ENCODE results near the gene ZNG1A. TPM values are rescaled to one million over a fixed set of nuclear protein-coding genes. Genes with fewer than 3 reads are reported as not detected.
"Not testable (repeated sequence)": the region's sequence is repeated elsewhere in the genome, so short reads cannot be mapped to it uniquely, and the experiment has no call there.

The ZNG1A gene
- 10 to 100 TPM; 33.3 to 39.5 TPM for total RNA-seq

GRCh38 chr9:178970-179383 lies at the start of gene ZNG1A:
Gene ZNG1A (minus strand): TSS chr9:179056. CDS start chr9:178969, 87 bp downstream.
- H3K9me3 Mint-ChIP-seq; CTCF ChIA-PET; H3K27me3 Mint-ChIP-seq; H3K36me3 Mint-ChIP-seq (ENCODE audit: low read depth); POLR2A ChIA-PET: not testable (repeated sequence)
- Mint-ChIP-seq H3K4me3 (peak within 1 kb of the TSS; percentile 77), H3K27ac (peak within 1 kb of the TSS; percentile 91), H3K4me1 (peaks cover 18% of the 10 kb centered on the region)
- DNase-seq: peak; percentile 93

- Mint-ChIP-seq H3K9me3 (peaks cover 14% of the 10 kb centered on the region), H3K36me3 (ENCODE audit: low read depth) (peaks cover 36% of the 10 kb centered on the region), H3K27me3 (peaks cover 2% of the 10 kb centered on the region), H3K4me3 (no peak overlapping the region), H3K4me1 (peaks cover 17% of the 10 kb centered on the region), H3K27ac (no peak overlapping the region)
- POLR2A ChIA-PET: no interaction called here
- CTCF ChIA-PET: interaction anchor here (1.5 to 2.5 kb wide), 2 partner anchors 13 kb away, joined by 4 to 11 read pairs; partner anchors contain the start of gene DOCK8
- no peak for DNase-seq
Measured at GRCh38 chr9:227860-228259, 49.0 kb upstream of the ZNG1A start.

GRCh38 chr9:224582-225520 lies 46.0 kb upstream of the ZNG1A start:
- Mint-ChIP-seq H3K27me3 (peaks cover 2% of the 10 kb centered on the region), H3K4me3 (no peak overlapping the region), H3K36me3 (ENCODE audit: low read depth) (peaks cover 37% of the 10 kb centered on the region), H3K27ac (peak overlapping the region; percentile 21), H3K4me1 (peaks cover 35% of the 10 kb centered on the region), H3K9me3 (peaks cover 14% of the 10 kb centered on the region)
- CTCF ChIA-PET: interaction anchor here (0.8 to 2.3 kb wide), 4 partner anchors 9 to 63 kb away, joined by 3 to 12 read pairs (median 5); partner anchors contain the start of gene DOCK8
- no peak for DNase-seq
- POLR2A ChIA-PET: no interaction called here

- H3K4me3 Mint-ChIP-seq: no peak overlapping the region
- peaks cover 8% of the 10 kb centered on the region for H3K9me3 Mint-ChIP-seq
- peak overlapping the region; percentile 1 for H3K27ac Mint-ChIP-seq
- H3K27me3 Mint-ChIP-seq: peaks cover 2% of the 10 kb centered on the region
- CTCF ChIA-PET: interaction anchor here (0.8 to 2.3 kb wide), 4 partner anchors 8 to 63 kb away, joined by 3 to 7 read pairs (median 4); partner anchors contain the start of gene DOCK8
- H3K4me1 Mint-ChIP-seq: peaks cover 37% of the 10 kb centered on the region
- H3K36me3 Mint-ChIP-seq (ENCODE audit: low read depth): peaks cover 32% of the 10 kb centered on the region
- POLR2A ChIA-PET: no interaction called here
- DNase-seq: no peak
Measured at GRCh38 chr9:224026-224425, 45.2 kb upstream of the ZNG1A start.

- CTCF ChIA-PET: interaction anchor here (0.6 to 2.3 kb wide), 5 partner anchors 9 to 72 kb away, joined by 3 to 7 read pairs (median 3); partner anchors contain the start of gene DOCK8
- H3K4me3 Mint-ChIP-seq: peak overlapping the region; percentile 9
- H3K36me3 Mint-ChIP-seq (ENCODE audit: low read depth): peaks cover 28% of the 10 kb centered on the region
Measured at GRCh38 chr9:223152-223551, 44.3 kb upstream of the ZNG1A start.

GRCh38 chr9:221989-222776 lies 43.3 kb upstream of the ZNG1A start:
- Mint-ChIP-seq H3K27ac (peak overlapping the region; percentile 64), H3K27me3 (peaks cover 2% of the 10 kb centered on the region), H3K4me1 (peaks cover 36% of the 10 kb centered on the region), H3K9me3 (no peaks in the 10 kb centered on the region), H3K36me3 (ENCODE audit: low read depth) (peaks cover 26% of the 10 kb centered on the region), H3K4me3 (peak overlapping the region; percentile 9)
- ChIA-PET POLR2A (no interaction called here), CTCF (interaction anchor here (1.0 to 1.8 kb wide), 6 partner anchors 8 to 78 kb away, joined by 3 to 6 read pairs (median 3); partner anchors contain the start of gene DOCK8)
- DNase-seq: no peak

More at GRCh38 chr9:223152-223551, 44.3 kb upstream of the ZNG1A start:
- POLR2A ChIA-PET: no interaction called here
- Mint-ChIP-seq H3K4me1 (peaks cover 37% of the 10 kb centered on the region), H3K9me3 (peaks cover 5% of the 10 kb centered on the region), H3K27ac (peak overlapping the region; percentile 64), H3K27me3 (peaks cover 2% of the 10 kb centered on the region)
- no peak for DNase-seq

- ChIA-PET CTCF (interaction anchor here (0.6 kb wide), 1 partner anchor 528 kb away, joined by 3 read pairs; no protein-coding TSS in a partner anchor), POLR2A (no interaction called here)
- Mint-ChIP-seq H3K4me3 (no peak overlapping the region), H3K27me3 (peaks cover 4% of the 10 kb centered on the region), H3K36me3 (ENCODE audit: low read depth) (peaks cover 33% of the 10 kb centered on the region), H3K9me3 (no peaks in the 10 kb centered on the region), H3K4me1 (peaks cover 54% of the 10 kb centered on the region), H3K27ac (no peak overlapping the region)
- DNase-seq: no peak
Measured at GRCh38 chr9:219670-220365, 41.0 kb upstream of the ZNG1A start.

GRCh38 chr9:219036-219435 lies 40.2 kb upstream of the ZNG1A start:
- H3K36me3 Mint-ChIP-seq (ENCODE audit: low read depth): peaks cover 28% of the 10 kb centered on the region
- peaks cover 54% of the 10 kb centered on the region for H3K4me1 Mint-ChIP-seq
- H3K27ac Mint-ChIP-seq, POLR2A ChIA-PET, H3K4me3 Mint-ChIP-seq, H3K9me3 Mint-ChIP-seq, H3K27me3 Mint-ChIP-seq, DNase-seq: not testable (repeated sequence)
- CTCF ChIA-PET: interaction anchor here (0.6 kb wide), 1 partner anchor 529 kb away, joined by 3 read pairs; no protein-coding TSS in a partner anchor

- Mint-ChIP-seq H3K27me3 (peaks cover 2% of the 10 kb centered on the region), H3K27ac (no peak overlapping the region), H3K4me3 (no peak overlapping the region), H3K4me1 (peaks cover 51% of the 10 kb centered on the region), H3K36me3 (ENCODE audit: low read depth) (peaks cover 24% of the 10 kb centered on the region), H3K9me3 (no peaks in the 10 kb centered on the region)
- ChIA-PET CTCF (no interaction called here), POLR2A (no interaction called here)
- no peak for DNase-seq
Measured at GRCh38 chr9:217950-218349, 39.1 kb upstream of the ZNG1A start.

- H3K9me3 Mint-ChIP-seq: no peaks in the 10 kb centered on the region
- peaks cover 24% of the 10 kb centered on the region for H3K36me3 Mint-ChIP-seq (ENCODE audit: low read depth)
- H3K27me3 Mint-ChIP-seq: peaks cover 2% of the 10 kb centered on the region
- ChIA-PET CTCF (interaction anchor here (0.7 to 3.0 kb wide), 3 partner anchors 11 to 58 kb away, joined by 3 to 15 read pairs (median 4); no protein-coding TSS in a partner anchor), POLR2A (no interaction called here)
- H3K27ac Mint-ChIP-seq: no peak overlapping the region
- peak overlapping the region; percentile 84 for H3K4me3 Mint-ChIP-seq
- H3K4me1 Mint-ChIP-seq: peaks cover 40% of the 10 kb centered on the region
- DNase-seq: no peak
Measured at GRCh38 chr9:216866-217265, 38.0 kb upstream of the ZNG1A start.

GRCh38 chr9:215631-216155 lies 36.8 kb upstream of the ZNG1A start:
- Mint-ChIP-seq H3K9me3 (no peaks in the 10 kb centered on the region), H3K36me3 (ENCODE audit: low read depth) (peaks cover 22% of the 10 kb centered on the region), H3K27ac (peak overlapping the region; percentile 89), H3K27me3 (peaks cover 2% of the 10 kb centered on the region), H3K4me3 (peak overlapping the region; percentile 84), H3K4me1 (peaks cover 35% of the 10 kb centered on the region)
- CTCF ChIA-PET: interaction anchor here (0.7 to 3.0 kb wide), 10 partner anchors 8 to 82 kb away, joined by 3 to 15 read pairs (median 10); no protein-coding TSS in a partner anchor
- no peak for DNase-seq
- POLR2A ChIA-PET: interaction anchor here (1.9 kb wide), 1 partner anchor 57 kb away, joined by 11 read pairs; no protein-coding TSS in a partner anchor
